GM18861 (cell line): ENCODE results near the gene BCAP31.

Experiments used
- ATAC-seq: cut with Tn5 transposase; IDR thresholded peaks from one replicate; pipeline ENCODE4 v1.9.1; 2021; ENCODE audit not compliant: unreplicated experiment

Gene BCAP31

GRCh38 chrX:153657161-153657560 lies 67.0 kb downstream of the BCAP31 start:
- no peak for ATAC-seq

- no peak for ATAC-seq
Observed at GRCh38 chrX:153653556-153653955, 70.6 kb downstream of the BCAP31 start.

DNA sequence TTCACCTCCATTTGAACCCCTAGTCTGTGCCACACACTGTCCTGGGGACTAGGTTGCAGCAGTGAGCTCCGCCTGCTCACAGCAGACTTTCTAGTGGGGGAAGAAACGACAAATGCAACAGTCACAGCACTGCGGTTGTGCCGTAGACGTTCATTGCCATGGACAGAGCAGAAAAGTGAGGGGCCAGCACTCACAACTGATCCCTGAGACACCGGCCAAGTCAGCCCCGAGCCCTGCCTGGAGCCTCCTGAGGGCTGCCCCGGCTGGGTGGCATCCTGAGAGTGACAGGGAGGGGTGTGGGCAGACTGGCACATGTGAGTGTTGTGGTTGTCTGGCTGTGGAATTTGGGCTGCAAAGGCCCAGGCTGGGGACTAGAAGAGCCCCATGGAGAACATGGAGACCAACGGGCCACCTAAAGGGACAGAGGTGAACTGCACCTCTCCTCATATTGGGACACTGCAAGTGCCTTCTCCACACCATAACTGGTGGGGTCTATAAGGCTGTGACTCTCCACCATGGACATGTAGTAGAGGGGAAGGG lies 72.6 kb downstream of the BCAP31 start:
- no peak for ATAC-seq

DNA sequence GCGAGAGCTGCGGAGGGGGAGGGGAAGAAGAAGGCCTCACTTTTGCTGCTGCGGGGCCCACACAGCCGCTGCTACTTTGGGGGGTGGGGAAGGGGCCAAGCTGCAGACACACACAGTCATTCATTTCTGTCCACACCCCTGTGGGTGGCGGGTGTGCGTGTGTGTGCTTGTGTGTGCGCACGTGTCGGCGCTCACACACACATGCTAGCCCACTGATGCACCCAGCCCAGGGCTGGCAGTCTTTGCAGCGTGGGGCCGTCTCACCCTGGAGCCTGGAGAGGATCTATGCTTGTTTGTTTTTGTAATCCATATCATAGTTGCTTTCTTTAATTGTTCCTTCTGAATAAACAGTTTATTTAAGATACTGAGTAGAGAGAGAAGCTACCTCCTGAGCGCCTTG lies 73.2 kb downstream of the BCAP31 start:
- no peak for ATAC-seq
